T-cell (primary cell): ENCODE measurements around the gene SERPINC1. TPM values are rescaled to one million over a fixed set of nuclear protein-coding genes. Genes with fewer than 3 reads are reported as not detected.
"Not testable (repeated sequence)": the region's sequence is repeated elsewhere in the genome, so short reads cannot be mapped to it uniquely, and the experiment has no call there.

Source experiments
- ATAC-seq, 4 experiments: fragments of 200-7000 bp in 3 of 4; fragments of 150-1000 bp in 1 of 4; cut with Tn5 transposase; replicated peaks in 1 of 4; 1 replicate in 3 of 4; 2 replicates in 1 of 4; pipeline ENCODE4 v1.10.0; 2021; ENCODE audit warnings: moderate library complexity in 3 of 4, mild to moderate bottlenecking in 2 of 4, moderate number of reproducible peaks in 1 of 4
- CTCF ChIA-PET, 2 donors: fragments of 300-600 bp; sonication (Branson Sonifier 250); formaldehyde crosslinking; loops; one replicate each; lab custom pipeline; 2022; ENCODE audit warnings: antibody characterized with exemption in 2 of 2; lab: Charles Lee
- POLR2A ChIA-PET, 2 donors: fragments of 300-600 bp; sonication (Branson Sonifier 250); formaldehyde crosslinking; loops; one replicate each; lab custom pipeline; 2022; ENCODE audit warnings: antibody characterized with exemption in 2 of 2; lab: Charles Lee
- DNase-seq, 35 experiments: peaks; one replicate each; pipeline versions ENCODE4 v3.0.0 to v3.0.0-alpha.2; 2013 to 2023
- H3K27ac ChIP-seq: one replicate; pipeline ENCODE4 v1.5.1; 2013; ENCODE audit warnings: low read length
- H3K27me3 ChIP-seq, 2 experiments: replicated peaks in 1 of 2; 1 replicate in 1 of 2; 2 replicates in 1 of 2; pipeline versions ENCODE4 v1.6.1 to v1.7.0; 2013; ENCODE audit warnings: low read length in 1 of 2, mixed read lengths in 1 of 2; ENCODE audit not compliant: control insufficient read depth in 2 of 2, insufficient read depth in 2 of 2; ENCODE audit errors: extremely low read depth in 1 of 2
- H3K36me3 ChIP-seq, 2 donors: 1 replicate in 1 of 2; 2 replicates in 1 of 2; pipeline versions ENCODE4 v1.6.1 to v1.7.0; 2013; ENCODE audit warnings: low read length in 1 of 2; ENCODE audit not compliant: control insufficient read depth in 2 of 2, insufficient read depth in 1 of 2; ENCODE audit errors: extremely low read depth in 1 of 2
- H3K4me1 ChIP-seq, 2 experiments: 1 replicate in 1 of 2; 2 replicates in 1 of 2; pipeline versions ENCODE4 v1.6.1 to v1.7.0; 2013; ENCODE audit warnings: low read length in 2 of 2, mixed read lengths in 1 of 2; ENCODE audit not compliant: insufficient read depth in 2 of 2, control insufficient read depth in 1 of 2; ENCODE audit errors: extremely low read depth in 1 of 2
- H3K4me3 ChIP-seq, 2 donors: 1 replicate in 1 of 2; 2 replicates in 1 of 2; pipeline versions ENCODE4 v1.5.1 to v1.7.0; 2013; ENCODE audit warnings: mild to moderate bottlenecking in 2 of 2, low read length in 1 of 2, moderate library complexity in 1 of 2; ENCODE audit not compliant: control insufficient read depth in 1 of 2; ENCODE audit errors: extremely low read depth in 1 of 2
- H3K9me3 ChIP-seq: 2 replicates; pipeline ENCODE4 v1.7.0; 2013
- H3K27ac Mint-ChIP-seq, 2 donors: one replicate each; pipeline ENCODE4 v1.8.0; 2020 to 2021; ENCODE audit warnings: mild to moderate bottlenecking in 2 of 2, mixed read lengths in 2 of 2
- H3K27me3 Mint-ChIP-seq, 2 donors: one replicate each; pipeline ENCODE4 v1.8.0; 2021 to 2022; ENCODE audit warnings: mixed read lengths in 2 of 2
- H3K36me3 Mint-ChIP-seq: one replicate; pipeline ENCODE4 v1.8.0; 2021; ENCODE audit warnings: mixed read lengths
- H3K4me1 Mint-ChIP-seq, 3 donors: one replicate each; pipeline ENCODE4 v1.8.0; 2020 to 2022; ENCODE audit warnings: mixed read lengths in 3 of 3, mild to moderate bottlenecking in 1 of 3
- H3K4me3 Mint-ChIP-seq, 3 donors: one replicate each; pipeline ENCODE4 v1.8.0; 2020 to 2022; ENCODE audit warnings: mild to moderate bottlenecking in 3 of 3, mixed read lengths in 3 of 3, moderate library complexity in 3 of 3
- H3K9me3 Mint-ChIP-seq, 3 donors: one replicate each; pipeline ENCODE4 v1.8.0; 2020 to 2022; ENCODE audit warnings: mixed read lengths in 3 of 3
- WGBS: methylation state at CpG from one replicate; pipeline ENCODE4 v1.1.5; 2013; ENCODE audit warnings: missing lambda C conversion rate; ENCODE audit not compliant: insufficient coverage; 5-methylcytosine and 5-hydroxymethylcytosine counted together
- total RNA-seq, 35 experiments: library from RNA in 6 of 35; stranded (reverse) in 6 of 35; fragments of 120-200 nt in 1 of 35; gene quantifications; one replicate each; pipeline versions ENCODE4 v1.2.1 to v1.2.4 and lab custom pipeline; 2013 to 2026

SERPINC1 gene
- total RNA-seq, 5 donors from 2014 or later (not counting 1 experiment from before 2014, with no cell fraction given), result 0.72 to 1.3 (median 0.95) TPM; not detected in 2

- H3K9me3 ChIP-seq, ATAC-seq, POLR2A ChIA-PET, H3K27ac ChIP-seq, DNase-seq, H3K4me3 Mint-ChIP-seq, CTCF ChIA-PET, H3K27ac Mint-ChIP-seq, H3K4me3 ChIP-seq, H3K27me3 ChIP-seq, H3K27me3 Mint-ChIP-seq, H3K9me3 Mint-ChIP-seq, H3K4me1 ChIP-seq: not testable (repeated sequence)
- peaks cover 8 to 56% of the 10 kb centered on the region in 2 donors for H3K36me3 ChIP-seq
- H3K36me3 Mint-ChIP-seq, result peaks cover 43% of the 10 kb centered on the region
- 86% methylated on average over 1 of the region's 5 CpGs for WGBS
- peaks cover 14 to 18% (median 14%) of the 10 kb centered on the region in 3 donors for H3K4me1 Mint-ChIP-seq
Measured at GRCh38 chr1:173859547-173859946, 57.6 kb downstream of the SERPINC1 start.

GRCh38 chr1:173857363-173857917 is 59.7 kb downstream of the SERPINC1 start:
- H3K4me1 Mint-ChIP-seq, result peaks cover 0 to 4% (median 2%) of the 10 kb centered on the region in 3 donors
- H3K27ac Mint-ChIP-seq, result peak overlapping the region; percentile 27 to 80
- Histone ChIP-seq H3K4me1 (no peaks in the 10 kb centered on the region), H3K9me3 (no peaks in the 10 kb centered on the region), H3K36me3 (peaks cover 3 to 49% of the 10 kb centered on the region in 2 donors), H3K27me3 (no peaks in the 10 kb centered on the region), H3K27ac (no peak overlapping the region), H3K4me3 (no peak overlapping the region)
- ATAC-seq, result no peak
- POLR2A ChIA-PET, result interaction anchor here in 1 of 2 donors (1.0 kb wide), 1 partner anchor 8 kb away, joined by 3 read pairs; no protein-coding TSS in a partner anchor
- peaks cover 45% of the 10 kb centered on the region for H3K36me3 Mint-ChIP-seq
- 100% methylated on average over 1 of the region's 4 CpGs for WGBS
- no peak for DNase-seq
- H3K9me3 Mint-ChIP-seq, result no peaks in the 10 kb centered on the region
- H3K27me3 Mint-ChIP-seq, result no peaks in the 10 kb centered on the region
- CTCF ChIA-PET, result interaction anchor here in 1 of 2 donors (0.7 kb wide), 1 partner anchor 13 kb away, joined by 3 read pairs; no protein-coding TSS in a partner anchor
- no peak overlapping the region for H3K4me3 Mint-ChIP-seq

GRCh38 chr1:173856903-173857302 is 60.2 kb downstream of the SERPINC1 start:
- Mint-ChIP-seq H3K4me3 (no peak overlapping the region), H3K36me3 (peaks cover 46% of the 10 kb centered on the region), H3K27ac (no peak overlapping the region), H3K27me3 (no peaks in the 10 kb centered on the region), H3K4me1 (peaks cover 0 to 4% (median under 1%) of the 10 kb centered on the region in 3 donors), H3K9me3 (no peaks in the 10 kb centered on the region)
- POLR2A ChIA-PET, result no interaction called here
- H3K27ac ChIP-seq, result no peak overlapping the region
- DNase-seq (no peak), ATAC-seq (no peak)
- H3K27me3 ChIP-seq, result no peaks in the 10 kb centered on the region
- no peaks in the 10 kb centered on the region for H3K4me1 ChIP-seq
- no peak overlapping the region for H3K4me3 ChIP-seq
- no CpG with 5 or more reads among the region's 2 CpGs for WGBS
- CTCF ChIA-PET, result interaction anchor here in 1 of 2 donors (0.7 kb wide), 1 partner anchor 12 kb away, joined by 3 read pairs; no protein-coding TSS in a partner anchor
- H3K9me3 ChIP-seq, result no peaks in the 10 kb centered on the region
- peaks cover 3 to 51% of the 10 kb centered on the region in 2 donors for H3K36me3 ChIP-seq

GRCh38 chr1:173856014-173856413 is 61.1 kb downstream of the SERPINC1 start:
- Histone ChIP-seq H3K4me1 (no peaks in the 10 kb centered on the region), H3K36me3 (peaks cover 7 to 54% of the 10 kb centered on the region in 2 donors), H3K9me3 (no peaks in the 10 kb centered on the region), H3K27me3 (no peaks in the 10 kb centered on the region), H3K4me3 (no peak overlapping the region), H3K27ac (no peak overlapping the region)
- ATAC-seq, result no peak
- POLR2A ChIA-PET, result interaction anchor here in 1 of 2 donors (0.5 kb wide), 1 partner anchor 1156 kb away, joined by 3 read pairs; no protein-coding TSS in a partner anchor
- H3K9me3 Mint-ChIP-seq, result no peaks in the 10 kb centered on the region
- H3K27ac Mint-ChIP-seq, result peak overlapping the region in 1 of 2 donors; percentile 13
- H3K27me3 Mint-ChIP-seq, result no peaks in the 10 kb centered on the region
- H3K4me3 Mint-ChIP-seq, result no peak overlapping the region
- H3K4me1 Mint-ChIP-seq, result peaks cover 0 to 4% (median 0%) of the 10 kb centered on the region in 3 donors
- DNase-seq, result no peak
- WGBS, result 100% methylated on average over 1 of the region's 1 CpG
- peaks cover 47% of the 10 kb centered on the region for H3K36me3 Mint-ChIP-seq
- CTCF ChIA-PET, result no interaction called here

Other genes starting within 250 kb of the SERPINC1 start
- not detected for gene ANKRD45, start 247.5 kb downstream of the SERPINC1 start, total RNA-seq
- gene KLHL20, start 202.3 kb downstream of the SERPINC1 start, total RNA-seq, result 10 to 100 TPM; 28.7 to 34.5 (median 31.2) TPM
- gene DARS2, start 92.7 kb downstream of the SERPINC1 start, total RNA-seq, result 10 to 100 TPM in 3 of 5 donors, 1 to 10 TPM in 2; 4.9 to 14.1 (median 13.6) TPM
- 10 to 100 TPM in 3 of 5 donors, 1 to 10 TPM in 2; 8.1 to 12.7 (median 10.3) TPM for gene CENPL, start 92.4 kb downstream of the SERPINC1 start, total RNA-seq
- gene GAS5, start 49.3 kb downstream of the SERPINC1 start, total RNA-seq, result 100 to 1,000 TPM; 638 to 881 (median 772) TPM
- gene ZBTB37, start 48.9 kb downstream of the SERPINC1 start, total RNA-seq, result 10 to 100 TPM; 17.6 to 24.7 (median 22.4) TPM
- 10 to 100 TPM; 39.9 to 52.1 (median 49.3) TPM for gene RC3H1, start 105.0 kb upstream of the SERPINC1 start, total RNA-seq
- gene RABGAP1L, start 242.2 kb upstream of the SERPINC1 start, total RNA-seq, result 100 to 1,000 TPM in 1 of 5 donors, 10 to 100 TPM in 4; 75.0 to 108 (median 82.3) TPM